Gastrocnemius medialis (tissue), 4 donors: ENCODE data around the gene PALLD.

Experiments used
- CTCF ChIP-seq, 5 experiments: fragments of 450-650 bp in 3 of 5; fragments of 200-600 bp in 2 of 5; sonication (generic) in 2 of 5; IDR thresholded peaks in 4 of 5; conservative IDR thresholded peaks in 1 of 5; 1 replicate in 4 of 5; 2 replicates in 1 of 5; pipeline ENCODE4 v1.5.1; 2016 to 2019; ENCODE audit warnings: antibody characterized with exemption in 5 of 5, mild to moderate bottlenecking in 3 of 5, moderate library complexity in 3 of 5
- POLR2A ChIP-seq, 2 donors: fragments of 450-650 bp; IDR thresholded peaks; one replicate each; pipeline ENCODE4 v1.6.1; 2017; ENCODE audit warnings: antibody characterized with exemption in 2 of 2, mild to moderate bottlenecking in 2 of 2, moderate library complexity in 2 of 2

- TF ChIP-seq CTCF (IDR thresholded peaks at IDR 0.05 in 4 of 5, conservative IDR thresholded peaks at IDR 0.05 in 1 of 5) (no peak), POLR2A (IDR thresholded peaks at IDR 0.05) (no peak)
Measured at GRCh38 chr4:168790898-168791297, 294.0 kb downstream of the PALLD start.
